HFFc6 (cell line): ENCODE measurements around the gene HBE1. TPM values are rescaled to one million over a fixed set of nuclear protein-coding genes. Genes with fewer than 3 reads are reported as not detected.

ENCODE experiments used
- DNase-seq: peaks from one replicate; pipeline ENCODE4 v3.0.0-alpha.2; 2018
- H3K27ac Mint-ChIP-seq: 2 replicates; pipeline ENCODE4 v1.8.0; 2020; ENCODE audit warnings: mild to moderate bottlenecking, mixed read lengths
- H3K27me3 Mint-ChIP-seq: 2 replicates; pipeline ENCODE4 v1.8.0; 2021; ENCODE audit warnings: mild to moderate bottlenecking, moderate library complexity, mixed read lengths; ENCODE audit not compliant: insufficient read depth
- H3K36me3 Mint-ChIP-seq: 2 replicates; pipeline ENCODE4 v1.8.0; 2021; ENCODE audit warnings: low read depth, mixed read lengths
- H3K4me1 Mint-ChIP-seq: 2 replicates; pipeline ENCODE4 v1.8.0; 2020; ENCODE audit warnings: low read depth, mixed read lengths
- H3K4me3 Mint-ChIP-seq: 2 replicates; pipeline ENCODE4 v1.8.0; 2020; ENCODE audit warnings: mild to moderate bottlenecking, moderate library complexity, mixed read lengths
- H3K9me3 Mint-ChIP-seq: 2 replicates; pipeline ENCODE4 v1.8.0; 2020; ENCODE audit warnings: mild to moderate bottlenecking, mixed read lengths
- total RNA-seq, 6 experiments: library from RNA; stranded (reverse); fragmentation: NEBNext Ultra II Directional; extraction: Animal tissue kit (Norgen Biotek cat#: 25700); gene quantifications; 2 replicates in 1 of 6; 3 replicates in 5 of 6; pipeline ENCODE4 v1.2.3, GENCODE V29; 2021
- TF ChIP-seq, protein P1 (sequence below): fragments of 200-600 bp; sonication (generic); IDR thresholded peaks from 2 replicates; pipeline ENCODE4 v1.5.0; 2021; ENCODE audit warnings: antibody characterized with exemption, mild to moderate bottlenecking

HBE1 gene
- total RNA-seq, 6 experiments from 2014 or later, result not detected

DNA sequence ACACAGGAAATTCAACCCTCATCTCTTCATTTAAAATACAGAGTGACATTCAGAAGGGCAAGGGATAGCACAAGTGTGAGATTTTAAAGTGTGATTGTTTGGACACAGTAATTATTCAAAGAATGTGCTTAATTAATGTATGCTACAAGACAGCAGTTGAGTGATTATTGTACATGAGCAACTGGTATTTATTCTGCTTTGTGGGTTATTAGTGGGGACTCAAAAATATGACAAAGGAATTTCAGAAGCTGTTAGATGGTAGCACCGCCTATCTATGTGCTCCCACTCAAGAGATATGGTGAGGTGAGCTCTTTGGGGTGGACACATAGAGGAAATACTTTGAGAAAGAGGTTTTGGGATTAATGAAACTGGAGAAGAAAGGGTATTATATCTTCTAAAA lies 29.7 kb downstream of the HBE1 start:
- Mint-ChIP-seq H3K27ac (no peak overlapping the region), H3K36me3 (no peaks in the 10 kb centered on the region), H3K27me3 (no peaks in the 10 kb centered on the region), H3K9me3 (no peaks in the 10 kb centered on the region), H3K4me3 (no peak overlapping the region), H3K4me1 (peaks cover 11% of the 10 kb centered on the region)
- DNase-seq, result no peak
- TF ChIP-seq, protein P1, sequence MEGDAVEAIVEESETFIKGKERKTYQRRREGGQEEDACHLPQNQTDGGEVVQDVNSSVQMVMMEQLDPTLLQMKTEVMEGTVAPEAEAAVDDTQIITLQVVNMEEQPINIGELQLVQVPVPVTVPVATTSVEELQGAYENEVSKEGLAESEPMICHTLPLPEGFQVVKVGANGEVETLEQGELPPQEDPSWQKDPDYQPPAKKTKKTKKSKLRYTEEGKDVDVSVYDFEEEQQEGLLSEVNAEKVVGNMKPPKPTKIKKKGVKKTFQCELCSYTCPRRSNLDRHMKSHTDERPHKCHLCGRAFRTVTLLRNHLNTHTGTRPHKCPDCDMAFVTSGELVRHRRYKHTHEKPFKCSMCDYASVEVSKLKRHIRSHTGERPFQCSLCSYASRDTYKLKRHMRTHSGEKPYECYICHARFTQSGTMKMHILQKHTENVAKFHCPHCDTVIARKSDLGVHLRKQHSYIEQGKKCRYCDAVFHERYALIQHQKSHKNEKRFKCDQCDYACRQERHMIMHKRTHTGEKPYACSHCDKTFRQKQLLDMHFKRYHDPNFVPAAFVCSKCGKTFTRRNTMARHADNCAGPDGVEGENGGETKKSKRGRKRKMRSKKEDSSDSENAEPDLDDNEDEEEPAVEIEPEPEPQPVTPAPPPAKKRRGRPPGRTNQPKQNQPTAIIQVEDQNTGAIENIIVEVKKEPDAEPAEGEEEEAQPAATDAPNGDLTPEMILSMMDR, result no peak

DNA sequence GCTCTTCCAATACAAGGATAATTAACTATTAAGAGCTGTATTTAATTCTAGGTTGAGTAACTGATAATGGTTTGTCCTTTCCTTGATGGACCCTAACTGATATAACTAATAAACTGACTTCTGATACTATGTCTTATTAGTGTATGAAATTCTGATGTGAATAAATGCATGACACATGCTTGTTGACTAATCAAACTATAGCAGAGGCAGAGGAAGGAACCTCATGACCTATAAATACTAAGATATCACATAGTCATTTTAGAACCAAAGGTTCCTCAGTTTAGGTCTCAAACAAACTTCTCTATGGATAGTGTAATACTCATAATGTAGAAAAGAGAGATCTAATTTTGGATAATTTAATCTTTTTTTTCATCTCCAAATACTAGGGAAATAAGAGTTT lies 30.7 kb downstream of the HBE1 start:
- H3K4me3 Mint-ChIP-seq, result no peak overlapping the region
- TF ChIP-seq, protein P1, result no peak
- H3K27ac Mint-ChIP-seq, result no peak overlapping the region
- no peak for DNase-seq
- no peaks in the 10 kb centered on the region for H3K36me3 Mint-ChIP-seq
- H3K27me3 Mint-ChIP-seq, result no peaks in the 10 kb centered on the region
- H3K9me3 Mint-ChIP-seq, result no peaks in the 10 kb centered on the region
- H3K4me1 Mint-ChIP-seq, result peaks cover 17% of the 10 kb centered on the region

DNA sequence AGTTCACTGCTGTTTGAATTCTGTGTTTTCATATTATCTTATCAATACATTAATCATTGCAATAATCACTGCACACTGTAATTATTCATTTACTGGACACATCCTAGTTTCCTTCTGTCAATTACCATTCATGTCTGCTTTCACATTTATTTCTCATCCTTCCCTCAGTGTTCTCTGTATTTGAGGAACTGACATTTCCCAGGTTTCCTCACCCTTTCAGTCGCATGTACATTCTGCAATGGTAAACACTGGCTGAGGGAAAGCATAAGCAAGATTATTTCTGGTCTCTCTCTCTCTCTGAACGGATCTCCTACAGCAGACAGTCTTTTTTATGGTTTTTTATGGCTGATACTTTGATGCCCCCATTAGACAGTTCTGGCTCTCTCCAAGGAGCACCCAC lies 31.3 kb downstream of the HBE1 start:
- Mint-ChIP-seq H3K27me3 (no peaks in the 10 kb centered on the region), H3K27ac (no peak overlapping the region), H3K36me3 (no peaks in the 10 kb centered on the region), H3K4me3 (no peak overlapping the region), H3K4me1 (peaks cover 17% of the 10 kb centered on the region), H3K9me3 (no peaks in the 10 kb centered on the region)
- TF ChIP-seq, protein P1, result no peak
- DNase-seq, result no peak

DNA sequence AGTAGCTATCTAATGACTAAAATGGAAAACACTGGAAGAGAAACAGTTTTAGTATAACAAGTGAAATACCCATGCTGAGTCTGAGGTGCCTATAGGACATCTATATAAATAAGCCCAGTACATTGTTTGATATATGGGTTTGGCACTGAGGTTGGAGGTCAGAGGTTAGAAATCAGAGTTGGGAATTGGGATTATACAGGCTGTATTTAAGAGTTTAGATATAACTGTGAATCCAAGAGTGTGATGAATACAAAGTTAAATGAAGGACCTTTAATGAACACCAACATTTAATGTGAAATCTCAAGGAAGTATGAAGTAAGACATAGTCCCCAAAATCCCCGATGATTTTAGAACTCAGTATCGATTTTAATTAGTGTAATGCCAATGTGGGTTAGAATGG lies 32.3 kb downstream of the HBE1 start:
- no peak overlapping the region for H3K4me3 Mint-ChIP-seq
- no peaks in the 10 kb centered on the region for H3K36me3 Mint-ChIP-seq
- H3K9me3 Mint-ChIP-seq, result no peaks in the 10 kb centered on the region
- H3K4me1 Mint-ChIP-seq, result peaks cover 19% of the 10 kb centered on the region
- TF ChIP-seq, protein P1, result no peak
- no peak overlapping the region for H3K27ac Mint-ChIP-seq
- DNase-seq, result no peak
- no peaks in the 10 kb centered on the region for H3K27me3 Mint-ChIP-seq

DNA sequence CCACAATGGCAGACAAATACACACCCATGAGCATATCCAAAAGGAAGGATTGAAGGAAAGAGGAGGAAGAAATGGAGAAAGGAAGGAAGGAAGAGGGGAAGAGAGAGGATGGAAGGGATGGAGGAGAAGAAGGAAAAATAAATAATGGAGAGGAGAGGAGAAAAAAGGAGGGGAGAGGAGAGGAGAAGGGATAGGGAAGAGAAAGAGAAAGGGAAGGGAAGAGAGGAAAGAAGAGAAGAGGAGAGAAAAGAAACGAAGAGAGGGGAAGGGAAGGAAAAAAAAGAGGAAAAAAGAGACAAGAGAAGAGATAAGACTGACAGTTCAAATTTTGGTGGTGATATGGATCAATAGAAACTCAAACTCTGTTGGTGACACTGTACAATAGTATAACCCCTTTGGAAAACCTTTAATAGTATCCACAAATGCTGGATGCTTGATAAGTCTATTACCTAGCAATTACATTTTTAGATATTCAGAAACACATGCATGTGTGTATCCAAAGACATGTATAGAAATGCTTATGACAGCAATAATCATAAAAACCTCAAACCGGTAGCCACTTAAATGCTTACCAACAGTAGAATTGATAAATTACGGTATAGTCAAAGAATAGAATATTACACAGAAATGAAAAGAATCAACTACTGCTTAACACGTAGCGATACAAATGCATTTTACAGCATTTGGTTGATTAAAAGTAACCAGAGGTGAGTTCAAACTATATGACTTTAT lies 34.2 kb downstream of the HBE1 start:
- Mint-ChIP-seq H3K27ac (no peak overlapping the region), H3K27me3 (no peaks in the 10 kb centered on the region), H3K9me3 (no peaks in the 10 kb centered on the region), H3K4me3 (no peak overlapping the region), H3K36me3 (no peaks in the 10 kb centered on the region), H3K4me1 (peaks cover 14% of the 10 kb centered on the region)
- DNase-seq, result no peak
- TF ChIP-seq, protein P1, result no peak
